G401 (cell line): ENCODE data around the gene SIRPA. TPM values are rescaled to one million over a fixed set of nuclear protein-coding genes. Genes with fewer than 3 reads are reported as not detected.

ENCODE experiments used
- DNase-seq: peaks from one replicate; pipeline ENCODE4 v3.0.0-alpha.2; 2015; ENCODE audit warnings: low spot score
- in situ Hi-C: cut with HindIII; loops from 2 replicates; pipeline ENCODE4 v1.10.0; 2016; ENCODE audit warnings: low sequenced_read_pairs, mixed read lengths
- total RNA-seq: library from RNA; depleted of rRNA; stranded (reverse); fragments of >200 nt; shearing (Covaris generic); gene quantifications from 2 replicates; pipeline ENCODE4 v1.2.3, GENCODE V29; 2014

SIRPA gene
- total RNA-seq, 1 experiment from 2014 or later = 16.7 TPM

DNA sequence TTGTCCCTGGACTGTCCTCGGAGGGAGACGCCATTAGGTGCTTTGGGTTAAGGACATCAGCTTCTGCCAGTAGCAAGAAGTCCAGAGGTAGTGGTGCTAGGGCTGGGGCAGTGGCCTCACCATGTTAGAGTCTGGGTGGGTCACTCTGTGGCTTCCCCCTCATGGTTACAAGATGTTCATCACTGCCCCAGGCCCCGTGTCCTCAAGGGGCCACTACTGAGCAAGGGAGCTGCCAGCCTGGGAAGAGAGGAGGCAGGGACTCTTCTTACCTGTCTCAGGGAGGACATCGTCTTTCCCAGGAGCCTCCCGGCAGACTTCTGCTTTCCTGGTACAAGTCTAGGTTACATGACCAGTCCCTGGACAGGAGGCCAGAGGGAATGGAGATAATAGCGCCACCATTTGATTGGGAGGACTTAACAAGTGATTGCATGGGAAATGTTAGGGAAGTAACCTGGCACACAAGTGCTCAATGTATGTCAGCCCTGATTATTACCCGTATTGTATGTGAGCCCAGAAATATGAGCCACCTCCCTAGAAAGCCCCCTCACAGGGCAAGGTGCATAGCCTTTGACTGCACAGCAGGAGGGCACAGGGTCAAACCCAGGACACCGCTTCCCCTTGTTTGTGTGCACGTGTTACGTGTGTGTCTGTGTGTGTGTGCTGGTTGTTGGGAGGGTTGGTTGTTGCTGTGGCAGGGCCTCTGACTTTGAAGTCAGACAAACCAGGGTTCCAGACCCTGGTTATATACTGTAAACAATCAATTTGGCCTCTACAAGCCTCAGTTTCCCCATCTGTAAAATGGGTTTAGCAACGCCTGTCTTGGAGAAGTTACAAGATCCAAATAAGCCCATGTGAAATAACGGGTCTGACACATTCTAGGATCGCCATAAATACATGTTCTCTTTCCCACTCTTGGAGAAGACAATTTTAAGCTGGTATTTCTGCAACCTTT lies 30.0 kb downstream of the SIRPA start:
- in situ Hi-C loops = no loop called here
- no peak for DNase-seq

DNA sequence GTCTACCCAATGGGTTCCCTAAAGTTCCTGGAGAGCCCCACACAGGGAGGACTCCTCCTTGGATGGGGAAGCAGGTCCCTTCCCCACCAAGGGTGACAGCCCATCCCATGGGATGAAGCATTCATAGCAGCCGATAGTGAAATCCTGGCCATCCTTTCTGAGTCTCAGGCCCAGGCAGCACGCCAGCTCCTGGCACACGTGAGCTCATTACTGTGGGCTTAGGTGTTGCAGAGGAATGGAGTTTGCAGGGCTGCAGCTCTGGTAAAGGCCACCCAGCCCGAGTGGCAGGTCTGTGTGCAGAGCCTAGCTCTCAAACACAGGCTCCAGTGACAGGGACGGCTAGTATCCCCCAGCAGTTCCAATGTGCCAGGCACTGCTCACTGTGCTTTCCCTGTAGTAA lies 31.0 kb downstream of the SIRPA start:
- in situ Hi-C loops = no loop called here

DNA sequence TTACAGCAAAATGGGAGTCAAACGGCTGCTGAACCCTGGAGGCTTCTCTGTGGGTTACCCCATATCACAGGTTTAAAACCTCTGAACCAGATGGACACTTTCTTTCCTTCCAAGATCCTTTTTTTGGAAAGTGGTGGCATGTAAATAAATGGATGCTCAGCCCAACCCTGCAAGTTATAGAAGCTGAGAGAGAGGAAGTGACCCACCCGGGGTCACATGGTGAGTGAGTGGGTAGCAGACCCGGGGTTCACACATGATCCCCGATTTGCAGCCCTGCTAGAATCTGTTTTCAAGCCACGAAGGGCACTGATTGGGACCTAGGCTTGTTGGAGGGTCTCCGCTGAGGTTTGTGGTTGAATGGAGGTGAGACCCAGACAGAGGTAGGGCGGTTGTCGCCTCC lies 32.0 kb downstream of the SIRPA start:
- in situ Hi-C loops = no loop called here
- DNase-seq = no peak

More for the DNA sequence above, 31.0 kb downstream of the SIRPA start:
- peak; percentile 67 for DNase-seq

DNA sequence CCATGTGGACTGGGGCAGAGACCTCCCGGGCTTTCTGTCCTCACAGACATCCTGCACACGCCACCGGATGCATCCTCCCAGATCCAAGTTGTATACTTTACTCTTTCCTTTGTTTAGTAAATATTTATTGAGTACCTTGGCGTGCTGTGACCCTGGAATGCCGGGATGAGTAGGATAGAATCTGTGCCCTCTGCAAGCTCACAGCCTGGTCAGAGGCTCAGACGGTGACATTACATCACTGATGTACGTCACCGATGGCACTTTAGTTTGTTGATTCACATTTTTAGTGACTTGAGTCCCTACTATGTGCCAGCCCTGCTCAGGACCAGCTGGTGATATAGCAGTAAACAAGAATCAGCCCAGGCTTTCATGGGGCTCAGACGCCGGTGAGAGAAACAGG lies 32.9 kb downstream of the SIRPA start:
- in situ Hi-C loops = no loop called here
- no peak for DNase-seq

GRCh38 chr20:1928782-1929181 lies 33.6 kb downstream of the SIRPA start:
- in situ Hi-C loops = no loop called here
- no peak for DNase-seq

DNA sequence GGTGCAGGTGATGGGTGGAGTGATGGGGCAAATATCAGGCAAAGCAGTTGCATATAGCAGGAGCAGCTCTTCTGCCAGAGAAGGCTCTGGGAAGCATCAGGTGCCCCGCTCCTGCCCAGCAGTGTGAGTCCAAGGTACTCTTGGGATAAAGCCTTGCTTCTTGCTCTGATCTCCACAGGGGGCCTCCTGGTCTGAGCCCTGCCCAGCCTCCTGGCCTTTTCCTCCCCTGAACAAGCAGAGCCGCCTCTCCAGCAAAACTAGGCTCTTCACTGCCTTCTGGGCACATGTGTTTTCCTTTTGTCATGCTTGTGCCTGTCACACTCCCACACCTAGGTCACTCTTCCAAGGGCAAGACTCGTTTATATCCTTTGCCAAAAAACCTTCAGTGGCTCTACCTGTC lies 34.3 kb downstream of the SIRPA start:
- DNase-seq = no peak
- in situ Hi-C loops = no loop called here

DNA sequence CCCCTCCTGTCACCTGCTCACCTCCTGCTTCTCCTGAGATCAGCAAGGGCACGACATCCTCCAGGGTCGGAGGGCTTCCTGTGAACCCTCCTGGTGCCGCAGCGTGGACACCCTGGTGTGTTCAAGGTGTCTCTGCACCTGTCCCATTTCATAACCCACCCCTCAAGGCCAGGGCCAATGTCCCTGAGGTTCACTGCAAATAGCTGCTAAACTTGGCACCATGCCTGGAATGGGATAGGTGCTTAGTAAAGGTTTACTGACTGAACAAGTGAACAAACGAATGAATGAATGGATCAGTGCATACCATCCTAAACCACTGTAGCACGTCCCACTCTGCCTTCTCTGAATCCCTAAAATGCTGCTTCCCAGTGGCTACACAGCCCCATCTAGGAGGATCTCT lies 35.0 kb downstream of the SIRPA start:
- DNase-seq = no peak
- in situ Hi-C loops = no loop called here

DNA sequence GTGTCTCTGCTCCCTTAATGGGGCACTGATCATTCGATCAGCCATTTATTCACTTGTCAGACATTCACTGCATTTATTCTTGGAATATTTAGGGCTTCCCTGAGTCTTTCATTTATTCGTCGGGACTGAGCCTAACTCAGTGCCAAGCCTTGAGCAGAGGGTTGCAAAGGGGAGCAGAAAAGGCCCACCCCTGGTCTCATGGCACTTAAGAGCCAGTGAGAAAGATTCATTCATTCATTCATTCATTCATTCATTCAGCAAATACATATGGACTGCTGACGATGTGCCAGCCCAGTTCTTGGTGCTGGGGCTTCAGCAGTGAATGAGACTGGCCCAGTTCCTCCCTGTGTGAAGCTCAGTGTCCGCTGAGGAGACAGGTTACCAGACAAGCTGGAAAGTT lies 36.6 kb downstream of the SIRPA start:
- DNase-seq = no peak
- in situ Hi-C loops = no loop called here

DNA sequence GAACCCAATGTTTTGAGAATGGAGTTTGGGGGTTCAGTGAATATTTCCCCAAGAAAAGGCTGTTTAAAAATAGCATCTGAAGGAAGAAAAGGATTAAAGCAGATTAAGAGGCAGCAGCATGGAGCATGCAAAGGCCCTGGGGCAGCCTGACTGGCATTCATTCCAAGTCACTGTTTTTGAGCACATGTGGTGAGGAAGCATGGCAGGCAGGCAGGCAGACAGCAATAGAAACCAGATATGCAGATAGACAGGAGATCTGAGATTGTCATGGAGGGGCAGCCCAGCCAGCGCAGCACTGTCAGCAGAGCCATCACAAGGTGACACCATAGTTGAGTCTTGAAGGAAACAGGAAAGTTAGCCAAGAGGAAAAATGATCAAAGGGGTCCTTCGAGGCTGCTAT lies 37.8 kb downstream of the SIRPA start:
- no peak for DNase-seq
- in situ Hi-C loops = no loop called here

- peak; percentile 75 for DNase-seq
- in situ Hi-C loops = no loop called here
Measured at GRCh38 chr20:1933465-1933870, 38.3 kb downstream of the SIRPA start.

DNA sequence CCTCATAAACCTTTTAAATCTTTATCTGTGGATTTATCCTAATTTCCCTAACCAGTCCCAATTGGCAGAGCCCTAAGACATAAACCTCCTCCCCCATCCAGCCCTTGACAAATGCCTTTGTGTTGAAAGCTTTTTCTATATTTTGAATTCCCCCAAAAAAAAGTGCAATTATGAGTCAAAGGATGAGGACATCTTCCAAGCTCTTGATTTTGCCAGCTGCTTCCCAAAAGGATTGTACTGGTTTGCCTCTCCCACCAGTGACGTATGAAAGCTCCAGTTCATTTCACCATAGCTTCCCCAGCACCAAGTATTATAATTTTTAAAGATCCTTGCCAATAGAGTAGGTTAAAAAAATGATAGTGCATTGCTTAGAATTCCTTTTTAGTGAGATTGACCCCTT lies 38.9 kb downstream of the SIRPA start:
- no peak for DNase-seq
- in situ Hi-C loops = no loop called here

DNA sequence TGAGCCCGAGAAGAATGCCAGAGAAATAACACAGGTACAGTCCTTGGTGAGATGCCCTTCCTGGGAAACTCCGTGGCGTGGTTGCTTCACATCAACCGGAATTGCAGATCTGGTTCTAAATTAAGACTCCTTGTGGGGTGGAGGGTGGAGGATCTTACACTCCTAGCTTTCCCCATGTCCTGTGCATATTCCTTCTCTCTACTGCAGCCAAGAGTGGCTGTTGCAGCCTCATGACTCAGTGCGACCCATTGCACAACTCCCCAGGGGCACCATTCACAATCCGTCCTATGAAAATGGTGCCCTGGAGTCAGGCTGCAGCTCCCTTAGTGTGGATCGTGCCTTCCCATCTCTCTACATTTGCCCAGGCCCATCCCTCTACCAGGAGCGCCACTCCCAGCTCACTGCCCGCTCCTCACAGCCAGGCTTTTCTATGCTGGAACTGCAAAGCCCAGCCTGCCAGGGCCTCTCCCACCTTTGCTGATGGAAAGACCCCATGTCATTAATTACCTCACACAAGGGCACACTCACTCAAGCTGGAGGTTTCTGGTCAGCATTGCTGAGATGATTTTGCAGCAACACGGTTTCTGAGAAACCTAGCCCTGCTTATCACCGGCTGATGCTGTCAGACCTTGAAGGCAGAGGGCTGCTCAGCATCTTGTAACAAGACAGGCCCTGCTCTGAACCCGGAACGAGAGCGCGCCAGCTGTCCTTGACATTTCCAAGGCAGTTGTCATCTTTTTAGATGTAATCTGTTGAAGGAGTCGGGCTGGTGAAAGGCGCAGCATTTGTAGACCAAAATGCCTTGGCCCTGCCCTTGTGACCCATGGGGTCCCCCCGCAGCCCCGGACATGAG lies 39.7 kb downstream of the SIRPA start:
- DNase-seq = no peak

GRCh38 chr20:1935696-1936366 lies 40.6 kb downstream of the SIRPA start:
- in situ Hi-C loops = no loop called here
- DNase-seq = peak; percentile 91

More for the DNA sequence above, 39.7 kb downstream of the SIRPA start:
- in situ Hi-C loops = no loop called here

GRCh38 chr20:1937316-1937976 lies 42.2 kb downstream of the SIRPA start:
- in situ Hi-C loops = no loop called here
- no peak for DNase-seq

- DNase-seq = no peak
- in situ Hi-C loops = no loop called here
Measured at GRCh38 chr20:1938464-1939269, 43.5 kb downstream of the SIRPA start.

GRCh38 chr20:1939270-1939595 lies 44.0 kb downstream of the SIRPA start:
- DNase-seq = peak; percentile 90
- in situ Hi-C loops = no loop called here

GRCh38 chr20:1940581-1940980 lies 45.4 kb downstream of the SIRPA start:
- in situ Hi-C loops = no loop called here
- DNase-seq = no peak

GRCh38 chr20:1941226-1941625 lies 46.0 kb downstream of the SIRPA start:
- in situ Hi-C loops = no loop called here
- DNase-seq = no peak
